Stimulated activated CD8-positive, alpha-beta memory T cell treated with anti-CD3 and anti-CD28 coated beads, Interleukin-15, amount 100 ng/mL, for 48 hours (primary cell): Measurements from ENCODE around the gene TDRD12.
"Not testable (repeated sequence)": the region's sequence is repeated elsewhere in the genome, so short reads cannot be mapped to it uniquely, and the experiment has no call there.

ENCODE experiments used
- DNase-seq, 2 donors: peaks; one replicate each; pipeline ENCODE4 v3.0.0-alpha.2; 2020; ENCODE audit warnings: low read depth in 2 of 2

Gene TDRD12

DNA sequence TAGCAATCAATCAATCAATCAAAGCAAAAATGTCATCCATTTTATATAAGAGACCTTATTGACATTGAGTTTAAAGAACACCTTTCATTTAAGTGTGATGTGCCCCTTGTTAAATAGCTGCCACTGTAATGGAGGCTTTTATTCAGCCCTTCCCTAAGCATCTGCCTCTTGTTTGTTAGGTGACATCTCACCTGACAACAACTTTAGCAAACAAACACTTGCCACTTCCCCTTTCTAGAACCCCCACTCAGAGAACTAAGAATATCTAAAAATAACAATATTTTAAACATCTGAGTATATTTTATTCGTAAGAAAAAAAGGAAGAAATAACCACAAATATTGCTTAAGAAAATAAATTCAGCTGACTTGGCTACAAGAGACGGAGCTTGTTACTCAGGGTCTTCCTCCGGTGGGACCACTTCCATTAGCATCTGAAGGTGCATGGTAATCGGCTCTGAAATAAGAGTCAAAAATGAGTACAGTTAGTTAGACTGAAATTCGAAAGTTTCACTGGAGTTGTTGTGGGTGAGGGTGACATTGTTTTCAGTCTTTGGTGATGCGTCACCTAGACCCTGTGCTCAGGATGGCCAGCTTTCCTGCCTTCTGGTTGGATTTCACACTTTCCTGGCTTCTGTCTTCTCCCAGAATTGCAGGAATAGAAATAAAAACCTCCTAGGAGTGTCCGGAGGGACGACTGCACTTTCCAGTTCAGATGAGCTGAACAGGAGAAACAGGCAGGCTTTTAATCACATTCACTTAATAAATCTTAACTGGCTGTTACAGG, 110.9 kb downstream of the TDRD12 start:
- no peak for DNase-seq

- no peak for DNase-seq
Observed at GRCh38 chr19:32831611-32832010, 112.0 kb downstream of the TDRD12 start.

- DNase-seq, result not testable (repeated sequence)
Observed at GRCh38 chr19:32832094-32832493, 112.5 kb downstream of the TDRD12 start.

DNA sequence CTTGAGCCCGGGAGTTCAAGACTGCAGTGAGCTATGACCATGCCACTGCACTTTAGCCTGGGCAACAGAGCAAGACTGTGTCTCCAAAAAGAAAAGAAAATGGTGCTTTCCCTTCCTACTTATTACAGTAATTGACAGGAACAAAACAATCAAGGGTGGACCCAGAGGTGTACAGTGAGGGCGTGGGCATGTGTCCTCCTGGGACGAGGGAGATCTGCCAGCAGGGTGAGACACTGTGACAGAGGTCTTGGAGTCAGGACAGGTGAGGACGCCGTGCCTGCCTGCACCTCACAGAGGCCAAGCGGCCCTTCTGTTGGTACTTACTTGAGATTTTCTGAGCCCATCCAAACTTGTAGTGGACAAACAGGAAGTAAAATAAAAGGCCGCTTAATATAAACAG, 113.3 kb downstream of the TDRD12 start:
- DNase-seq, result not testable (repeated sequence)

DNA sequence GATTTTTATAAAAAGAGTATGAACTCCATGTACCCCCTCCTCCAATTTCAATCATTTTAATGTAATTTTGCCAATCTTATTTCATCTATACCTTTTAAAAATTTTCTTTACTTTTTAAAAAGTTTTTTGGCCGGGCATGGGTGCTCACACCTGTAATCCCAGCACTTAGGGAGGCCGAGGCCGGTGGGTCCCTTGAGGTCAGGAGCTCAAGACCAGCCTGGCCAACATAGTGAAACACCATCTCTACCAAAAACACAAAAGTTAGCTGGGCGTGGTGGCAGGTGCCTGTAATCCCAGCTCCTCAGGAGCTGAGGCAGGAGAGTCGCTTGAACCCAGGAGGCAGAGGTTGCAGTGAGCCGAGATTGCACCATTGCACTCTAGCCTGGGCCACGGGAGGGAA, 113.8 kb downstream of the TDRD12 start:
- DNase-seq, result not testable (repeated sequence)

DNA sequence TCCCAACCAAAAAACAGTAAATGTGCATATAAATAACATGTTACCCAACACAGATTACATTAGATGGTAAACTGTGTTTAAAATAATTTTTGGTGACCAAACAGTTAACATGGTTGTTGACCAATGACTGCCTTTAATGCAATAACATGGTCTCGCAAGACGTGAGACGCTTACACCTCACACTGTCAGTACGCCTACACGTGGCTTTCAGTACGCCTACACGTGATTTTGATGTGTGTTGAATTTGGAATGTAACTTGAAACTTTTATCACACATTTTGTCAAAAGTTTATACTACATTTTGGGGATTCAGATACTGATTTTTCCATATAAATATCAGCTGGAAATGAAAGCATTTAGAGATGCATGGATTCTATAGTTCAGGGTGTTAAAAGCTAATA, 118.0 kb downstream of the TDRD12 start:
- no peak for DNase-seq

- DNase-seq, result no peak
Observed at GRCh38 chr19:32842061-32842460, 122.5 kb downstream of the TDRD12 start.

DNA sequence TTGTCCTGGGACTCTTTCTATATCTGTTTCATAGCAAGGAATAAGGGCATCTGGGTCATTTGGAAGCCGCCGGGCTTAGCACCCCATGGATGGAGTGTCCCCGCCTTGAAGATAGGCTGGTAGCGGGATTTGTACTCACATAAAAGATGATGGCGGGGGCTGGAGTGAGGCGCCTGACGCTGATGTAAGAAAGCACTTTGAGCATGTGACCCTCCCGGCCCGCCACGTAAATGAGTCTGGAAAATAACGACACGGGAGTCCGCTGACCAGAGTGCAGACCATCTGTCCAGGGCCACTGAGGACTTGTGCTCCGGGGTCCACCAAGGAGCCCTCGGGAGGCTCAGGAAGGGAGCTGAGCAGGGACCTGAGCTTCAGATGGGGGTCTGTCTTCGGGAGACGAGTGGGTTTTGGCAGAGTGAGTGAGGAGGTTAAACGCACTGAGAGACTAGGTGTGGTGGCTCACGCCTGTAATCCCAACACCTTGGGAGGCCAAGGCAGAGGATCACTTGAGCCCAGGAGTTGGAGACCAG, 124.2 kb downstream of the TDRD12 start:
- DNase-seq, result no peak

DNA sequence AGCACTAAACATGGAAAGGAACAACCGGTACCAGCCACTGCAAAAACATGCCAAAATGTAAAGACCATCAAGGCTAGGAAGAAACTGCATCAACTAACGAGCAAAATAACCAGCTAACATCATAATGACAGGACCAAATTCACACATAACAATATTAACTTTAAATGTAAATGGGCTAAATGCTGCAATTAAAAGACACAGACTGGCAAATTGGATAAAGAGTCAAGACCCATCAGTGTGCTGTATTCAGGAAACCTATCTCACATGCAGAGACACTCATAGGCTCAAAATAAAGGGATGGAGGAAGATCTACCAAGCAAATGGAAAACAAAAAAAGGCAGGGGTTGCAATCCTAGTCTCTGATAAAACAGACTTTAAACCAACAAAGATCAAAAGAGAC, 128.5 kb downstream of the TDRD12 start:
- DNase-seq, result not testable (repeated sequence)

DNA sequence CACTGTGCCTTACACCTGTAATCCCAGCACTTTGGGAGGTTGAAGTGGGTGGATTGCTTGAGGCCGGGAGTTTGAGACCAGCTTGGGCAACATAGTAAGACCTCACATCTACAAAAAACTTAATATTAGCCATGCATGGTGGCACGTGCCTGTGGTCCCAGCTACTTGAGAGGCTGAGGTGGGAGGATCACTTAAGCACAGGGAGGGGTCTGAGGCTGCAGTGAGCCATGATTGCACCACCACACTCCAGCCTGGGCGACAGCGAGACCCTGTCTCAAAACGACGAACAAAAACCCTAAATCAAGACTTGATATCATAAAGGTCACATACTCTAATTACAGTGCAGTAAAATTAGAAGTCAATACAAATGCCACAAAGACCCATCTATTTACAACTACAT, 132.6 kb downstream of the TDRD12 start:
- DNase-seq, result no peak

DNA sequence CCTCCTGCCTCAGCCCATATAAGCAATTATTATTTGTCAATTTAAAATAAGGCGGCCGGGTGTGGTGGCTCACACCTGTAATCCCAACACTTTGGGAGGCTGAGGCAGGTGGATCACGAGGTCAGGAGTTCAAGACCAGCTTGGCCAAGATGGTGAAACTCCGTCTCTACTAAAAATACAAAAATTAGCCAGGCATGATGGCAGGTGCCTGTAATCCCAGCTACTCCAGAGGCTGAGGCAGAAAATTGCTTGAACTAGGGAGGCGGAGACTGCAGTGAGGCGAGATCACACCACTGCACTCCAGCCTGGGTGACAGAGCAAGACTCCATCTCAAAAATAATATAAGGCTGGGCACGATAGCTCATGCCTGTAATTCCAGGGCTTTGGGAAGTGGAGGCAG, 137.3 kb downstream of the TDRD12 start:
- not testable (repeated sequence) for DNase-seq

GRCh38 chr19:32857584-32857983, 138.0 kb downstream of the TDRD12 start:
- DNase-seq, result no peak

DNA sequence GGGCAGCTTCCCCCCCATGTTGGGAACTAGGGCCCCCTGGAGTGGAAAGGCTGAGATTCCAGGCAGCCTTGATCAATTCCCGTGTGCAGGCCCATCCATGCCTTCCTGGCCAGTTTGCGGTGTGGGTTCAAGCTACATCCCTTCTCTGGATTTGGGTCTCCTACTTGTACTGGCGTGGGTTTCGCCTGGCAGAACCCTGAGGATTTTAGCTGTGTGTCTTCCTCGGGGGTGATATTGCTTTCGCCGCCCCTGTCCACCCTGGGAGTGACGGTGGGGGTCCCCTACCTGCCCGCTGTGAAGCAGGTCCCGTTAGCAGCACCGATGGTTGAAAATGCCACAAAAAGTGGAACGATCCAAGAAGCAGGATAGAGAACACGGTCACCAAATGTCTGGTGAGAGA, 138.6 kb downstream of the TDRD12 start:
- no peak for DNase-seq

DNA sequence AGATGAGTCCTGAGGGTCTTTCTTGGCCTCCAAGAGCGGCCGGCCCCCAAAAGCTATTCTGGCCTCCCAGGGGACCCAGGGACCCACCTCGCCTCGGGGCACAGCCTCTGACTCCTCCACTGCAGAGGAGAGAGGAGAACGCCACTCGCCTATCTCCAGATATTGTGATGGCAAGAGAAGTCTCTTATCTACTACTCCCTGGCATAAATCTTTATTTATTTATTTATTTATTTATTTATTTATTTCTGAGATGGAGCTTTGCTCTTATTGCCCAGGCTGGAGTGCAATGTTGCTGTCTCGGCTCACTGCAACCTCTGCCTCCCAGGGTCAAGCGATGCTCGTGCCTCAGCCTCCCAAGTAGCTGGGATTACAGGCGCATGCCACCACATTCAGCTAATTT, 139.0 kb downstream of the TDRD12 start:
- DNase-seq, result no peak

GRCh38 chr19:32859591-32859990, 140.0 kb downstream of the TDRD12 start:
- DNase-seq, result no peak

GRCh38 chr19:32861596-32861995, 142.0 kb downstream of the TDRD12 start:
- DNase-seq, result no peak

DNA sequence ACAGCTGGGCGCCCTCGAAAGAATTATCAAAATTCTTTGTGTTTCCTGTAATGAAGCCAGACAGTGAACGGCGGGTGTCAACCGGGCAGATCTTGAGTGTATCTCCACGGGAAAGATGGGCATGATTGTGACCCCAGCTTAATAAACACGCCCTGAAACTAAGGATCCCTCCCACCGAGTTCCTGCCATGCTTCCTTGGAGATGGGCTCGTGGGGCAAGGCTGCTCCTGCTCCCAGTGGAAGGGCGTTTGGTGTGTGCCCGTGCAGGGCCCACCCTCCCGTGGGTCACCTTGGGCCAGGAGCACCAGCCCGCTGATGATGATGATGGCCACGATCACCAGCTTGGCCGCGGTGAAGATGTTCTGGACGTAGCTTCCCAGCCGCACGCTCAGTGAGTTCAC, 142.6 kb downstream of the TDRD12 start:
- DNase-seq, result no peak

DNA sequence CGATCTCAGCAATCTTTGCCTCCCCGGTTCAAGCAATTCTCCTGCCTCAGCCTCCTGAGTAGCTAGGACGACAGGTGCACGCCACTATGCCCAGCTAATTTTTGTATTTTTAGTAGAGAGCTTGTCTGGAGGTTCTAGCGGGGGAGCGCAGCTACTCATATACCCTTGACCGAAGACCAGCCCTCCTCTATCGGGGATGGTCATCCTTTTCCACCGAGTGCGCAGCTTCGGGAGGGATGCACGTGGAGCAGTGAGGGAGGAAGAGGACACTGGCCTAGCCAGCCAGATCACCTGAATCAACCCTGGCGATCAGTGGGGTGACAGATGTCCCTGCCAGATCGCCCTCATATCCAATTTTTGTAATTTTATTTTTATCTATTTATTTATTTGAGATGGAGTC, 143.2 kb downstream of the TDRD12 start:
- no peak for DNase-seq

- no peak for DNase-seq
Observed at GRCh38 chr19:32863301-32863700, 143.7 kb downstream of the TDRD12 start.

GRCh38 chr19:32863841-32864240, 144.3 kb downstream of the TDRD12 start:
- no peak for DNase-seq

- no peak for DNase-seq
Observed at GRCh38 chr19:32864318-32865007, 144.9 kb downstream of the TDRD12 start.

- DNase-seq, result no peak
Observed at GRCh38 chr19:32865326-32865725, 145.8 kb downstream of the TDRD12 start.

- DNase-seq, result no peak
Observed at GRCh38 chr19:32866061-32866460, 146.5 kb downstream of the TDRD12 start.
